ENCODE data around the gene TRIM10.

- TF ChIP-seq CTCF (IDR thresholded peaks at IDR 0.05) (no peak), POLR2A (IDR thresholded peaks at IDR 0.05) (no peak)
Measured at GRCh38 chr6:30167101-30167500, 6.1 kb upstream of the TRIM10 start.

Data from right lobe of liver (tissue), 4 donors.